Coronary artery (tissue), 2 donors: ENCODE measurements around the gene PFKP.
"Not testable (repeated sequence)": the region's sequence is repeated elsewhere in the genome, so short reads cannot be mapped to it uniquely, and the experiment has no call there.

Source experiments
- DNase-seq: peaks from one replicate; pipeline ENCODE4 v3.0.0-alpha.2; 2017; ENCODE audit warnings: low spot score
- H3K27ac ChIP-seq, 2 donors: fragments of 200-600 bp; sonication (generic); one replicate each; pipeline ENCODE4 v1.5.1; 2016 to 2019
- H3K4me3 ChIP-seq: fragments of 200-600 bp; sonication (generic); 2 replicates; pipeline ENCODE4 v1.5.1; 2016; ENCODE audit warnings: mild to moderate bottlenecking, moderate library complexity
- CTCF ChIP-seq: fragments of 200-600 bp; sonication (generic); IDR thresholded peaks from one replicate; pipeline ENCODE4 v1.5.1; 2019; ENCODE audit warnings: antibody characterized with exemption

PFKP gene

DNA sequence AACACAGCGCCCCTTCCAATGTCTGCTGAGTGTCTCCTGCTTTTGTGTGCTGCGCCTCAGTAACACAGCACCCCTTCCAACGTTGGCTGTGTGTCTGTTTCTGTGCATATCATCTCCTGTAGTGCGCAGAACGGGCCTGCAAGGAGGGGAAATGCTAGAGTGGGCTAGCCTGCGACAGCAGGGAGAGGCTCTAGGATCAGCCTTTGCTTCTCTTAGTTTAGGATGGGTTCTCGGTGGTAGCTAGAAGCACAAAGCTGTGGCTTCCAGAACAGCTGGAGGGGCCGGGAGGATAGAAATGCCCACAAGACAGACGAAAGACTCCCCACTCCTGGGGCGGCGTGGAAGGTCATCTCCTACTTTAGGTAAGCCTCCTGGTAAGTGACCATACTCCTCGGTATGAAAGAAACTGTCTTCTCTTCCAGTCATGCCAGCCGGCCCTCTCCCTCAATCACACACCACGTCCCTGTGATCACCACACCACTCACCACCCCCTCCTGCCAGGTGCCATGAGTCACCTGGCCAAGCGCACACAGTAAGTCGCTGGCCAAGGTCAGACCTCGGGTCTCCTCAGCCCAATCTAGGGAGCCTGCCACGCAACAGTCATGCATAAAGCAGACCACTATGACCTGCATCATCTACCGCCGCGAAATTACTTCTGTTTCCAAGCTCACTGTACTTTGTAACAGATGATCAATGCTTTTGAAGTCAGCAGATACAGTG, 100.4 kb downstream of the PFKP start:
- no peak for TF ChIP-seq CTCF
- no peak overlapping the region for H3K27ac ChIP-seq
- DNase-seq = no peak
- H3K4me3 ChIP-seq = no peak overlapping the region

DNA sequence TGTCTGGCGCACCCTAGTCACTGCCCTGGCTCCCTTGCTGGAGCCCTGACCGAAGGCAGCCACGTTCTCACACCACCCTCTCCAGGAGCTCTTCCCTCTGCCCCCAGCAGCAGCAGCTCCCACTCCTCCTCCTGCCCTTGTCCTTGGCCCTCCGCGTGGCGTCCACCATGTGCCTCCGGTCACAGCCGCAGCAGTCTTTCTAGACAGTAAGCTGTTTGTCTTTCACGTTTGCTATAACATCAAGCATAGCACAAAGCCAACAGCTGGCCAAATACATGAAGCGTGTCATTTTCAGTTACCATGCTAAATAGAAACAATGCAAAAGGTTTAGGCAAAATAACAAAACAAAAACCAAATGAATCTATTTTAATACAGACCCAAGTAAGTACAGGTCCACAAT, 101.9 kb downstream of the PFKP start:
- no peak for TF ChIP-seq CTCF
- Histone ChIP-seq H3K27ac (no peak overlapping the region), H3K4me3 (no peak overlapping the region)
- DNase-seq = no peak

- no peak overlapping the region for H3K4me3 ChIP-seq
- no peak for TF ChIP-seq CTCF
- no peak overlapping the region for H3K27ac ChIP-seq
- no peak for DNase-seq
Observed at GRCh38 chr10:3169673-3170072, 102.3 kb downstream of the PFKP start.

- not testable (repeated sequence) for DNase-seq, H3K27ac ChIP-seq
- peak overlapping the region; percentile 83 for H3K4me3 ChIP-seq
Observed at GRCh38 chr10:3171488-3171887, 104.1 kb downstream of the PFKP start.

GRCh38 chr10:3172081-3172445, 104.7 kb downstream of the PFKP start:
- no peak for DNase-seq
- Histone ChIP-seq H3K4me3 (peak overlapping the region; percentile 83), H3K27ac (peak overlapping the region; percentile 78 to 93)
- no peak for TF ChIP-seq CTCF

GRCh38 chr10:3172446-3173170, 105.3 kb downstream of the PFKP start, which contains the start of gene PITRM1:
Gene PITRM1, minus strand, starts transcription at chr10:3172782. Its CDS starts 10 bp downstream, at chr10:3172772.
- DNase-seq = peak; percentile 100
- peak within 1 kb of the TSS; percentile 78 to 93 for H3K27ac ChIP-seq
- H3K4me3 ChIP-seq = peak within 1 kb of the TSS; percentile 83
- no peak for TF ChIP-seq CTCF

DNA sequence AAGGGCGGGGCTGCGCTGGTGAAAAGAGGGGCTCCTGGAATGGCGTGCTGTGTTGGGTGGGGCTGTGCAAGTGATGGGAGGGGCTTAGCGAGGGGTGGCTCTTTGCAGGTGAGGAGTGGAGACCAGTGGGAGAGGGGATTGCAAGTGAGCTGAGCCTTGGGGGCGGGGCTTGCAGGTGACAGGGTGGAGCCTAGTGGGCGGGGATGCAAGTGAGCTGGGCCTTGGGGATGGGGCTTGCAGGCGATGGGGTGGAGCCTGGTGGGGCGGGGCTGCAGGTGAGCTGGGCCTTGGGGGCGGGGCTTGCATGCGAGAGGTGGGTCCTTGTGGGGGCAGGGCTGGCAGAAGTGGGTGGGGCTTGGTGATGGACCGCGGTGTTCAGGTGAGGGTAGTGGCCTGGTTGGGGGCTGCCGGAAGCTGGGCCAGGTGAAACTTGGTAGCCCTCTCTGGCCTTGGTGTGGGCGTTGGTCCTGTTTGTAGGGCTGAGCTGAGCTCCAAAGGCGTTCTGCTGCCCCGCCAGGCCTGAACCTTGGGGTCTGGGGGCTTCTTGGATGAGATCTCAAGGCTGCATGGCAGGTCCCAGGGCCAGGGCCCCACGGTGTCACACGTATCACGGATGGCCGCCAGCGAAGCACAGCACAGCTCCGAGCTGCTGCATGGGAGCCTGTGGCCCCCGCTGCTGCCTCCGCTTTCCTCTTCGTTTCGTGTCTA, 106.0 kb downstream of the PFKP start:
- peak overlapping the region; percentile 32 to 93 for H3K27ac ChIP-seq
- H3K4me3 ChIP-seq = peak overlapping the region; percentile 83
- DNase-seq = no peak
- TF ChIP-seq CTCF = no peak
